GM23248 (cell line): ENCODE data around the gene DHH. TPM values are rescaled to one million over a fixed set of nuclear protein-coding genes. Genes with fewer than 3 reads are reported as not detected.

ENCODE experiments used
- DNase-seq: peaks from one replicate; pipeline ENCODE4 v3.0.0-alpha.2; 2015
- H2AFZ ChIP-seq: fragments of 200-600 bp; sonication (generic); 2 replicates; pipeline ENCODE4 v1.6.1; 2016; ENCODE audit warnings: antibody characterized with exemption
- H3F3A ChIP-seq: fragments of 200-600 bp; sonication (generic); 2 replicates; pipeline ENCODE4 v1.6.1; 2016; ENCODE audit warnings: mild to moderate bottlenecking, antibody characterized with exemption, mixed run types; ENCODE audit not compliant: insufficient read depth
- H3K27ac ChIP-seq: fragments of 200-600 bp; sonication (generic); 2 replicates; pipeline ENCODE4 v1.5.1; 2016; ENCODE audit warnings: mild to moderate bottlenecking
- H3K27me3 ChIP-seq: fragments of 200-600 bp; sonication (generic); replicated peaks from 2 replicates; pipeline ENCODE4 v1.6.1; 2016; ENCODE audit warnings: mild to moderate bottlenecking; ENCODE audit not compliant: insufficient read depth
- H3K36me3 ChIP-seq: fragments of 200-600 bp; sonication (generic); 2 replicates; pipeline ENCODE4 v1.6.1; 2016; ENCODE audit warnings: low read depth, mild to moderate bottlenecking
- H3K4me1 ChIP-seq: fragments of 200-600 bp; sonication (generic); 2 replicates; pipeline ENCODE4 v1.6.1; 2016; ENCODE audit warnings: mild to moderate bottlenecking; ENCODE audit not compliant: insufficient read depth
- H3K4me2 ChIP-seq: fragments of 200-600 bp; sonication (generic); one replicate; pipeline ENCODE4 v1.6.1; 2016; ENCODE audit warnings: mild to moderate bottlenecking; ENCODE audit not compliant: unreplicated experiment
- H3K4me3 ChIP-seq: fragments of 200-600 bp; sonication (generic); 2 replicates; pipeline ENCODE4 v1.5.1; 2016; ENCODE audit warnings: mild to moderate bottlenecking
- H3K79me2 ChIP-seq: fragments of 200-600 bp; sonication (generic); 2 replicates; pipeline ENCODE4 v1.6.1; 2016; ENCODE audit warnings: mild to moderate bottlenecking; ENCODE audit not compliant: insufficient read depth
- H3K9ac ChIP-seq: fragments of 200-600 bp; sonication (generic); 2 replicates; pipeline ENCODE4 v1.6.1; 2016; ENCODE audit warnings: mild to moderate bottlenecking
- H3K9me2 ChIP-seq: fragments of 200-600 bp; sonication (generic); 2 replicates; pipeline ENCODE4 v1.6.1; 2016; ENCODE audit warnings: mixed run types, mild to moderate bottlenecking, moderate library complexity; ENCODE audit not compliant: insufficient read depth
- H3K9me3 ChIP-seq: fragments of 200-600 bp; sonication (generic); one replicate; pipeline ENCODE4 v1.6.1; 2017; ENCODE audit warnings: low read depth
- H4K20me1 ChIP-seq: fragments of 200-600 bp; sonication (generic); 2 replicates; pipeline ENCODE4 v1.6.0; 2016; ENCODE audit not compliant: insufficient read depth
- EZH2 ChIP-seq: fragments of 200-600 bp; sonication (generic); IDR thresholded peaks from 2 replicates; pipeline ENCODE4 v1.6.1; 2018; ENCODE audit warnings: antibody characterized with exemption, mild to moderate bottlenecking; ENCODE audit not compliant: insufficient read depth, poor library complexity, severe bottlenecking
- EZH2phosphoT487 ChIP-seq: fragments of 200-600 bp; sonication (generic); IDR thresholded peaks from 2 replicates; pipeline ENCODE4 v1.6.1; 2018; ENCODE audit warnings: antibody characterized with exemption, moderate library complexity, mild to moderate bottlenecking, low read depth; ENCODE audit not compliant: insufficient read depth
- WGBS, 2 experiments: methylation state at CpG; one replicate each; pipeline ENCODE4 v1.1.6; 2015 to 2017; ENCODE audit warnings: low lambda C conversion rate in 2 of 2, low coverage in 1 of 2; ENCODE audit errors: missing lambda C conversion rate in 2 of 2; 5-methylcytosine and 5-hydroxymethylcytosine counted together
- in situ Hi-C: fragments of 300-500 bp; cut with MboI; formaldehyde crosslinking; loops from 2 replicates; pipeline ENCODE4 v1.15.0; 2020
- polyA plus RNA-seq: library from polyadenylated mRNA; unstranded; fragments of >200 nt; fragmentation: Nextera tagmentation; extraction: Ambion mirVana; gene quantifications from 2 replicates; pipeline ENCODE4 v1.2.1, GENCODE V29; 2016
- total RNA-seq: library from RNA; depleted of rRNA; stranded (reverse); fragments of >200 nt; shearing (Covaris generic); gene quantifications from 2 replicates; pipeline ENCODE4 v1.2.3, GENCODE V29; 2014; rRNA removed

Gene DHH
- total RNA-seq, result not detected in 2 replicates
- not detected in 2 replicates for polyA plus RNA-seq

- Histone ChIP-seq H2AFZ (no peak within 1 kb of the TSS), H3K9me2 (no peaks in the 10 kb centered on the region), H3K79me2 (no peaks in the 10 kb centered on the region), H3K36me3 (peaks cover 3% of the 10 kb centered on the region; the same call in 1 of the 2 replicates), H3K4me2 (peak within 1 kb of the TSS; percentile 37), H3K9ac (no peak within 1 kb of the TSS), H3K27me3 (peaks cover 19% of the 10 kb centered on the region), H3K9me3 (no peaks in the 10 kb centered on the region), H4K20me1 (no peaks in the 10 kb centered on the region), H3F3A (peaks cover 16% of the 10 kb centered on the region; the same call in 1 of the 2 replicates), H3K4me1 (peaks cover 14% of the 10 kb centered on the region; the same call in 1 of the 2 replicates), H3K4me3 (0 out of 2 replicates have a peak within 1 kb of the TSS, but pooled peaks have one; percentile 11), H3K27ac (no peak within 1 kb of the TSS)
- WGBS, 2 experiments, result 6 to 7% methylated on average over 38 to 49 of the region's 49 CpGs
- TF ChIP-seq EZH2phosphoT487, result no peak
- TF ChIP-seq EZH2, result peak; percentile 86
- peak; percentile 34 for DNase-seq
- in situ Hi-C loops, result loop anchor here (10.0 kb wide), 1 partner anchor 140 kb away; no protein-coding TSS in a partner anchor
Measured at GRCh38 chr12:49094160-49094974, at the start of gene DHH. TSS of gene DHH (minus strand) at chr12:49094801. CDS start at chr12:49094512, 289 bp downstream.

- no peaks in the 10 kb centered on the region for H3K79me2 ChIP-seq
- no peak overlapping the region for H3K9ac ChIP-seq
- H4K20me1 ChIP-seq, result no peaks in the 10 kb centered on the region
- TF ChIP-seq EZH2phosphoT487, result no peak
- TF ChIP-seq EZH2, result no peak
- H3K4me3 ChIP-seq, result no peak overlapping the region
- H3K9me2 ChIP-seq, result no peaks in the 10 kb centered on the region
- in situ Hi-C loops, result no loop called here
- H3F3A ChIP-seq, result no peaks in the 10 kb centered on the region
- no peaks in the 10 kb centered on the region for H3K9me3 ChIP-seq
- no peaks in the 10 kb centered on the region for H3K4me1 ChIP-seq
- no peaks in the 10 kb centered on the region for H3K27me3 ChIP-seq
- no peak for DNase-seq
- no peaks in the 10 kb centered on the region for H3K36me3 ChIP-seq
- no peak overlapping the region for H3K4me2 ChIP-seq
- 95 to 98% methylated on average over 2 of the region's 2 CpGs for WGBS, 2 experiments
- H3K27ac ChIP-seq, result no peak overlapping the region
- H2AFZ ChIP-seq, result no peak overlapping the region
Measured at GRCh38 chr12:49144384-49144783, 49.8 kb upstream of the DHH start.

GRCh38 chr12:49138999-49139398 lies 44.4 kb upstream of the DHH start:
- Histone ChIP-seq H3K4me3 (no peak overlapping the region), H3F3A (no peaks in the 10 kb centered on the region), H3K36me3 (no peaks in the 10 kb centered on the region), H4K20me1 (no peaks in the 10 kb centered on the region), H3K27ac (no peak overlapping the region), H3K79me2 (peaks cover 9% of the 10 kb centered on the region), H3K9me3 (no peaks in the 10 kb centered on the region), H3K9ac (no peak overlapping the region), H3K4me2 (no peak overlapping the region), H3K4me1 (no peaks in the 10 kb centered on the region), H3K27me3 (no peaks in the 10 kb centered on the region), H3K9me2 (no peaks in the 10 kb centered on the region), H2AFZ (no peak overlapping the region)
- no peak for DNase-seq
- 96% methylated on average over 2 of the region's 2 CpGs for WGBS, 2 experiments
- in situ Hi-C loops, result no loop called here
- TF ChIP-seq EZH2, result no peak
- TF ChIP-seq EZH2phosphoT487, result no peak

- no peak for DNase-seq
- Histone ChIP-seq H2AFZ (no peak overlapping the region), H3K4me3 (no peak overlapping the region), H4K20me1 (no peaks in the 10 kb centered on the region), H3K79me2 (peaks cover 13% of the 10 kb centered on the region), H3K27me3 (no peaks in the 10 kb centered on the region), H3K27ac (no peak overlapping the region), H3F3A (no peaks in the 10 kb centered on the region), H3K9me2 (no peaks in the 10 kb centered on the region), H3K4me1 (peaks cover 3% of the 10 kb centered on the region; the same call in 1 of the 2 replicates), H3K36me3 (no peaks in the 10 kb centered on the region), H3K4me2 (no peak overlapping the region), H3K9ac (no peak overlapping the region), H3K9me3 (no peaks in the 10 kb centered on the region)
- in situ Hi-C loops, result no loop called here
- 98 to 100% methylated on average over 2 of the region's 2 CpGs for WGBS, 2 experiments
- TF ChIP-seq EZH2 (no peak), EZH2phosphoT487 (no peak)
Measured at GRCh38 chr12:49138587-49138986, 44.0 kb upstream of the DHH start.
